ENCODE results near the gene ABCA9.
"Not testable (repeated sequence)": the region's sequence is repeated elsewhere in the genome, so short reads cannot be mapped to it uniquely, and the experiment has no call there.

GRCh38 chr17:68943812-68944182, 116.9 kb downstream of the ABCA9 start:
- TF ChIP-seq CTCF (IDR thresholded peaks at IDR 0.05); EP300 (IDR thresholded peaks at IDR 0.05; ENCODE audit: low read depth): not testable (repeated sequence)

Measured in transverse colon (tissue), 3 donors.